Uterine smooth muscle cell (primary cell): ENCODE results near the gene CENPX. TPM values are rescaled to one million over a fixed set of nuclear protein-coding genes. Genes with fewer than 3 reads are reported as not detected.

ENCODE experiments used
- total RNA-seq: library from RNA; depleted of rRNA; stranded (reverse); fragments of >200 nt; gene quantifications from 2 replicates; pipeline ENCODE4 v1.2.3, GENCODE V29; 2014

CENPX gene
- total RNA-seq: 22.2 and 55.8 TPM in 2 replicates

DNA sequence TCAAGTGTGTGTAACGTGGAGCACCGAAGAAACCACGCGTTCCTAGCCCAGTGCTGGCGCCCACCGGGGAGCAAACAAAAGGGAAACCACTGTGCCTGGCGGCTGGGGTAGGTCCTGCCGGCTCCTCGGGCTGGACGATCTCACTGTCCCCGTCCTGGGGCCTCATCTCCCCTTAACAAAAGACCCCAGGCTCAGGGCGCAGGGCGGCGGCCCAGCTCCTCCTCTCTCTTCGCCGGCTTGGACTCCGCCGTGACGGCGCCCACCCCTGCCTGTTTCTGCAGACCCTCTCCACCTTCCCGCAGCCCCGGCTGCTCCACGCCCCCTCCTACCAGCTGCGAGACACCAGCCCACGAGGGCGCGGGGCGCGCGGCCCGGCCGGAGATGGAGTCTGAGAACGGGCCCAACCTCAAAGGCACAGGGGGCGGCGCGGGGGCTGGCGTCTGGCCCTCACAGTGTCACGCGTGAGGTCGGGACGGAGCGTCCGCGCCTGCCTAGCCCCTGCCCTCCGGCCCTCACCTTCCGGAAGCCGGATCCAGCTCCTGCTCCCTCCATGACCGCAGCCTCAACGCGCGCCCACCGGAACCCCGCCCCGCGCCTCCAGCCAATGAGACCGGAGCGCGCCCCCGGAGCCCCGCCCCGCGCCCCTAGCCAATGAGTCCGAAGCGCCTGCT lies at the start of gene CENPX:
Gene CENPX (minus strand): TSS at position 569 of the 671 bp plus-strand sequence. CDS start 17 bp downstream, at position 552.

DNA sequence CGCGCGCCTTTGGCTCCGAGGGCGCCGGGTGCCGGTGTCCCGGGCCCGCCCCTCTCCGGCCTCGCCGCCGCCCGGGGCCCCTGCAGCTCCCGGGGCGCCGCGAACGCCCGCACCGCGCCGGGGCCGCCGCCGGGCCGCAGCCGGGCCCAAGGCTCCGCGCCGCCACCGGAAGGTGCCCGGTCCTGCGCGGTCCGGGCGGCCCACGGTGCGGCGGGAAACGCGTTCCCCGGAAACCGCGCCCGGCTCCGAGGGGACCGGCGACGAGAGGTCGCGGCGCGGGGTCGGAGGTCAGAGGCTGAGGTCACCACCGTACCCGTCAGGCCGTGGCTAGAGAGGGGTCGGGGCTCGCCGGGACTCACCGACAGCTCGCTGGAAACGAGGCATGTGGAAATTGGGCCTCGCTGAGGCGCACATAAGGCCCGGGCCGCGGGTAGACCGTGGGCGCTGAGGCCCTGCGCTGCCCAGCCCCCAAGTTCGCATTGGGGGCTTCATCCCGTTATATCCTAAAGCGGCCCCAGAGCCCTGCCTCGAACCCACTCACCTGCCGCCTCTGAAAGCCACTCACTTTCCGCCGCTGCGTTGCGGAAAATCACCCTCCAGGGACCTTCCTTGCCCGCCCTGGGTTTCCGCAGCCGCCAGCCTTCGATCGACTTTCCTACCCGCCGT lies 43.1 kb upstream of the CENPX start, which contains the start of gene DUS1L:
Gene DUS1L (minus strand): TSS at position 167 of the 666 bp plus-strand sequence. CDS start 745 bp downstream, outside the sequence.

GRCh38 chr17:82051776-82052637 lies 29.3 kb upstream of the CENPX start, which contains the start of the genes GPS1 and RFNG:
GPS1 (plus strand) TSS chr17:82051898; CDS start chr17:82051932, 34 bp downstream.
RFNG (minus strand) TSS chr17:82051811; CDS start chr17:82051766, 45 bp downstream.

DNA sequence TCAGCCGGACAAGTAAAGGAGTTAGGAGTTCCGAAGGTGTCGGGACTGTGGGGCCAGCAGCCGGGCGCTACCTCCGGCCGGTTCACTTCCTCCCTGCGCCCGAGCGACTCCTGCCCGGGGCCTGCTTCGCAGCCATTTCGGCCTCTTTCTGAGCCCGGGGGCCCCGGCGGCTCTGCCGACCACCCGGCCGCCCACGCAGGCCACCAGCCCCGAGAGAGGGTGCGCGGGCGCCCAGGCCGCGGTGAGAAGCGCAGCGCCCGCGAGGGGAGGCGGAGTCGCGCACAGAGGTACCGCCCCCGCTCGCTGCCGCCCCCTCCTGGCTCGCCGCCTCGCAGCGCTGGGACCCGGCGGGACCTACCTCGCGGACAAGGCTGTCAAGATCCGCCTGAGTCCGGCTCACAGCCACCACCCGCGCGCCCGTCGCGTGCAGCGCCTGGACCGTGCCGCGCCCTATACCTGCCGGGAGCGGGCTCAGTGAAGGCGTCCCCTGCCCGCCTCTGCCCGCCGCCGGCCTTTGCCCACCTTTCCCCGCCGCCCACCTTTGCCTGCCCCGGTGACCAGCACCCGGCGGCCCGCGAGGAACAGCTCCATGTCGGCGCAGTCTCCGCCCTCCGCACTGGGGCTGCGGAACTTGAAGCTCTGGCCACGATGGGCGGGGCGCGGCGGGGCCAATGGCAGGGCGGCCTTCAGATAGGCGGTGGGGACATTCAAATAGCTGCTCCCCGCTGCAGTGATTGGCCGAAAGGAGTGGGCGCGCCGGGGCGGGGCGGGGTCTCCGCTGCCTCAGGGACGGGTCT lies 14.6 kb upstream of the CENPX start, which contains the start of gene DCXR:
Gene DCXR (minus strand): TSS at position 606 of the 797 bp plus-strand sequence. CDS start 15 bp downstream, at position 591.

GRCh38 chr17:82031303-82031884 lies 8.7 kb upstream of the CENPX start, which contains the start of gene RAC3:
RAC3 (plus strand) TSS chr17:82031678; CDS start chr17:82031762, 84 bp downstream.

GRCh38 chr17:82022981-82023446 lies 336 bp upstream of the CENPX start, which contains the start of gene LRRC45:
LRRC45 (plus strand) TSS chr17:82023305; CDS start chr17:82023644, 339 bp downstream.

GRCh38 chr17:81977211-81977808 lies 45.4 kb downstream of the CENPX start, which contains the start of gene ASPSCR1:
ASPSCR1 (plus strand) TSS chr17:81977629; CDS start chr17:81977647, 18 bp downstream.

Other genes with a start within 250 kb of the CENPX start
- gene GCGR, start 218.7 kb downstream of the CENPX start, total RNA-seq: not detected in 2 replicates
- 85.0 and 126 TPM in 2 replicates for gene MCRIP1, start 189.6 kb downstream of the CENPX start, total RNA-seq
- not detected in 2 replicates for gene PPP1R27, start 187.8 kb downstream of the CENPX start, total RNA-seq
- 1,482 and 2,745 TPM in 2 replicates for gene P4HB, start 162.3 kb downstream of the CENPX start, total RNA-seq
- 159 and 234 TPM in 2 replicates for gene ARHGDIA, start 151.5 kb downstream of the CENPX start, total RNA-seq
- 129 and 334 TPM in 2 replicates for gene ALYREF, start 131.3 kb downstream of the CENPX start, total RNA-seq
- gene ANAPC11, start 131.2 kb downstream of the CENPX start, total RNA-seq: 228 and 235 TPM in 2 replicates
- 0.22 and 0.25 TPM in 2 replicates for gene NPB, start 120.6 kb downstream of the CENPX start, total RNA-seq
- gene PCYT2, start 111.5 kb downstream of the CENPX start, total RNA-seq: 108 TPM in 2 replicates
- 32.2 and 36.1 TPM in 2 replicates for gene SIRT7, start 104.7 kb downstream of the CENPX start, total RNA-seq
- 25.9 and 39.5 TPM in 2 replicates for gene MAFG, start 95.1 kb downstream of the CENPX start, total RNA-seq
- gene PYCR1, start 85.6 kb downstream of the CENPX start, total RNA-seq: 92.4 and 182 TPM in 2 replicates
- 0.12 TPM in 1 of 2 replicates, not detected in the other for gene MYADML2, start 75.6 kb downstream of the CENPX start, total RNA-seq
- under 0.01 TPM in 2 replicates for gene NOTUM, start 61.7 kb downstream of the CENPX start, total RNA-seq
- 26.8 and 30.4 TPM in 2 replicates for gene ASPSCR1, start 45.2 kb downstream of the CENPX start, total RNA-seq
- 18.6 and 28.7 TPM in 2 replicates for gene LRRC45, start 427 bp upstream of the CENPX start, total RNA-seq
- 7.4 and 9.0 TPM in 2 replicates for gene RAC3, start 8.8 kb upstream of the CENPX start, total RNA-seq
- 47.3 and 55.2 TPM in 2 replicates for gene DCXR, start 14.8 kb upstream of the CENPX start, total RNA-seq
- 28.7 and 50.9 TPM in 2 replicates for gene RFNG, start 28.9 kb upstream of the CENPX start, total RNA-seq
- 99.2 and 137 TPM in 2 replicates for gene GPS1, start 29.0 kb upstream of the CENPX start, total RNA-seq
- 70.9 and 85.4 TPM in 2 replicates for gene DUS1L, start 42.9 kb upstream of the CENPX start, total RNA-seq
- 234 and 261 TPM in 2 replicates for gene FASN, start 75.4 kb upstream of the CENPX start, total RNA-seq
- 21.7 and 22.1 TPM in 2 replicates for gene CCDC57, start 190.0 kb upstream of the CENPX start, total RNA-seq
- gene SLC16A3, start 206.2 kb upstream of the CENPX start, total RNA-seq: 119 and 123 TPM in 2 replicates